B cell (primary cell): ENCODE measurements around the gene ANGEL2. TPM values are rescaled to one million over a fixed set of nuclear protein-coding genes. Genes with fewer than 3 reads are reported as not detected.

Experiments used
- ATAC-seq: fragments of 200-7000 bp; cut with Tn5 transposase; one replicate; pipeline ENCODE4 v1.10.0; 2021; ENCODE audit warnings: low read depth, mild to moderate bottlenecking, moderate number of reproducible peaks, moderate library complexity
- CTCF ChIA-PET: fragments of 350-600 bp; sonication (Branson Sonifier 250); formaldehyde crosslinking; loops from one replicate; lab custom pipeline; 2021; ENCODE audit warnings: antibody characterized with exemption, inconsistent platforms; lab: Charles Lee
- POLR2A ChIA-PET: fragments of 350-600 bp; sonication (Branson Sonifier 250); formaldehyde crosslinking; loops from one replicate; lab custom pipeline; 2021; ENCODE audit warnings: antibody characterized with exemption; lab: Charles Lee
- DNase-seq: peaks from one replicate; pipeline ENCODE4 v3.0.0; 2013
- H2AFZ ChIP-seq: 2 replicates; pipeline ENCODE4 v1.6.1; 2012; ENCODE audit warnings: mild to moderate bottlenecking, low read depth, low read length; ENCODE audit not compliant: insufficient read depth, poor library complexity, severe bottlenecking
- H3K27ac ChIP-seq, 2 donors: 1 replicate in 1 of 2; 2 replicates in 1 of 2; pipeline ENCODE4 v1.5.1; 2012 to 2013; ENCODE audit warnings: low read length in 2 of 2, mild to moderate bottlenecking in 2 of 2, moderate library complexity in 1 of 2
- H3K27me3 ChIP-seq, 4 experiments: fragments of 200-600 bp in 1 of 4; sonication (generic) in 1 of 4; replicated peaks in 1 of 4; 1 replicate in 2 of 4; 2 replicates in 2 of 4; pipeline versions ENCODE4 v1.6.1 to v1.7.0; 2013 to 2016; ENCODE audit warnings: low read length in 3 of 4, mild to moderate bottlenecking in 2 of 4, mixed read lengths in 1 of 4, moderate library complexity in 1 of 4; ENCODE audit not compliant: insufficient read depth in 4 of 4, control insufficient read depth in 3 of 4; ENCODE audit errors: control extremely low read depth in 1 of 4
- H3K36me3 ChIP-seq, 2 experiments: replicated peaks in 1 of 2; 1 replicate in 1 of 2; 2 replicates in 1 of 2; pipeline versions ENCODE4 v1.6.1 to v1.7.1; 2013; ENCODE audit warnings: low read length in 1 of 2; ENCODE audit not compliant: insufficient read depth in 2 of 2, control insufficient read depth in 1 of 2; ENCODE audit errors: control extremely low read depth in 1 of 2, extremely low read depth in 1 of 2
- H3K4me1 ChIP-seq, 2 donors: fragments of 200-600 bp in 1 of 2; sonication (generic) in 1 of 2; 1 replicate in 1 of 2; 2 replicates in 1 of 2; pipeline versions ENCODE4 v1.5.1 to v1.6.1; 2013 to 2017; ENCODE audit warnings: low read length in 2 of 2; ENCODE audit not compliant: control insufficient read depth in 2 of 2, insufficient read depth in 2 of 2
- H3K4me2 ChIP-seq: replicated peaks from 2 replicates; pipeline ENCODE3; 2012; ENCODE audit warnings: mild to moderate bottlenecking, low read depth, low read length; ENCODE audit not compliant: poor library complexity, severe bottlenecking
- H3K4me3 ChIP-seq, 5 experiments: fragments of 200-600 bp in 1 of 5; sonication (generic) in 1 of 5; 1 replicate in 3 of 5; 2 replicates in 2 of 5; pipeline versions ENCODE4 v1.5.1 to v1.7.0; 2011 to 2016; ENCODE audit warnings: low read length in 4 of 5, mild to moderate bottlenecking in 4 of 5, low read depth in 2 of 5, control low read depth in 1 of 5, moderate library complexity in 1 of 5; ENCODE audit not compliant: insufficient read depth in 1 of 5; ENCODE audit errors: control extremely low read depth in 1 of 5, extremely low read depth in 1 of 5
- H3K79me2 ChIP-seq: fragments of 200-600 bp; sonication (generic); one replicate; pipeline ENCODE4 v1.6.0; 2016; ENCODE audit warnings: low read length; ENCODE audit not compliant: control insufficient read depth, insufficient read depth
- H3K9ac ChIP-seq: fragments of 200-600 bp; sonication (generic); 2 replicates; pipeline ENCODE4 v1.6.1; 2017; ENCODE audit warnings: mild to moderate bottlenecking, low read length, moderate library complexity
- H3K9me3 ChIP-seq, 3 donors: one replicate each; pipeline versions ENCODE4 v1.6.1 to v1.7.1; 2013; ENCODE audit warnings: low read length in 2 of 3; ENCODE audit not compliant: control insufficient read depth in 2 of 3, insufficient read depth in 1 of 3; ENCODE audit errors: control extremely low read depth in 1 of 3
- H4K20me1 ChIP-seq: 2 replicates; pipeline ENCODE4 v1.6.0; 2012; ENCODE audit warnings: mild to moderate bottlenecking, low read length; ENCODE audit not compliant: insufficient read depth, control insufficient read depth, poor library complexity, severe bottlenecking
- H3K27ac Mint-ChIP-seq: one replicate; pipeline ENCODE4 v1.8.0; 2021; ENCODE audit warnings: mixed read lengths
- H3K27me3 Mint-ChIP-seq: one replicate; pipeline ENCODE4 v1.8.0; 2021; ENCODE audit warnings: mixed read lengths
- H3K4me1 Mint-ChIP-seq: one replicate; pipeline ENCODE4 v1.8.0; 2021; ENCODE audit warnings: mixed read lengths
- H3K4me3 Mint-ChIP-seq: one replicate; pipeline ENCODE4 v1.8.0; 2021; ENCODE audit warnings: mixed read lengths
- H3K9me3 Mint-ChIP-seq: one replicate; pipeline ENCODE4 v1.8.0; 2022; ENCODE audit warnings: mixed read lengths; ENCODE audit not compliant: insufficient read depth
- CTCF ChIP-seq: fragments of 200-600 bp; IDR thresholded peaks from one replicate; pipeline ENCODE4 v1.8.0; 2022; ENCODE audit warnings: antibody characterized with exemption, mild to moderate bottlenecking
- EZH2 ChIP-seq: IDR thresholded peaks from 2 replicates; pipeline ENCODE4 v1.6.1; 2012; ENCODE audit warnings: borderline replicate concordance, low read depth, mild to moderate bottlenecking, moderate library complexity, low read length; ENCODE audit not compliant: insufficient read depth, poor library complexity, severe bottlenecking
- WGBS: methylation state at CpG from one replicate; pipeline ENCODE4 v1.1.5; 2013; ENCODE audit warnings: missing lambda C conversion rate; ENCODE audit not compliant: insufficient coverage; 5-methylcytosine and 5-hydroxymethylcytosine counted together
- intact Hi-C: fragments of 100-400 bp; cut with micrococcal nuclease; formaldehyde crosslinking; loops from one replicate; pipeline ENCODE4 v1.10.0; 2022
- polyA plus RNA-seq: library from polyadenylated mRNA; depleted of rRNA; stranded (reverse); fragments of >200 nt; gene quantifications from 2 replicates; pipeline ENCODE4 v1.2.3, GENCODE V29; 2012
- total RNA-seq, 2 donors: library from RNA; stranded (reverse); fragments of 120-200 nt in 1 of 2; gene quantifications; 1 replicate in 1 of 2; 2 replicates in 1 of 2; pipeline versions ENCODE4 v1.2.3 to v1.2.4, GENCODE V29; 2013 to 2022

The ANGEL2 gene
- total and polyA plus RNA-seq, 2 donors (not counting 1 experiment from before 2014, with no cell fraction given): 25.2 to 94.2 TPM

GRCh38 chr1:212980123-212980785 lies 35.4 kb downstream of the ANGEL2 start:
- Mint-ChIP-seq H3K4me1 (peaks cover 1% of the 10 kb centered on the region), H3K9me3 (no peaks in the 10 kb centered on the region), H3K4me3 (no peak overlapping the region), H3K27ac (no peak overlapping the region), H3K27me3 (no peaks in the 10 kb centered on the region)
- Histone ChIP-seq H3K4me3 (no peak overlapping the region), H3K27me3 (no peaks in the 10 kb centered on the region), H3K4me2 (no peak overlapping the region), H3K79me2 (no peaks in the 10 kb centered on the region), H3K9ac (no peak overlapping the region), H4K20me1 (no peaks in the 10 kb centered on the region), H3K36me3 (no peaks in the 10 kb centered on the region), H3K4me1 (peaks cover 0 to 9% of the 10 kb centered on the region in 2 donors), H3K27ac (no peak overlapping the region), H2AFZ (no peak overlapping the region), H3K9me3 (no peaks in the 10 kb centered on the region)
- POLR2A ChIA-PET: no interaction called here
- intact Hi-C loops: no loop called here
- CTCF ChIA-PET: no interaction called here
- TF ChIP-seq CTCF (no peak), EZH2 (no peak)
- DNase-seq: no peak
- WGBS: 92% methylated on average over 3 of the region's 7 CpGs
- ATAC-seq: no peak

GRCh38 chr1:212979340-212980122 lies 36.1 kb downstream of the ANGEL2 start:
- Histone ChIP-seq H3K79me2 (no peaks in the 10 kb centered on the region), H4K20me1 (no peaks in the 10 kb centered on the region), H3K4me3 (no peak overlapping the region), H2AFZ (no peak overlapping the region), H3K9ac (no peak overlapping the region), H3K27me3 (no peaks in the 10 kb centered on the region), H3K9me3 (no peaks in the 10 kb centered on the region), H3K4me1 (peaks cover 0 to 9% of the 10 kb centered on the region in 2 donors), H3K4me2 (no peak overlapping the region), H3K36me3 (no peaks in the 10 kb centered on the region), H3K27ac (no peak overlapping the region)
- POLR2A ChIA-PET: no interaction called here
- Mint-ChIP-seq H3K9me3 (no peaks in the 10 kb centered on the region), H3K27me3 (no peaks in the 10 kb centered on the region), H3K4me1 (peaks cover 1% of the 10 kb centered on the region), H3K27ac (no peak overlapping the region), H3K4me3 (no peak overlapping the region)
- ATAC-seq (no peak), DNase-seq (no peak)
- no peak for TF ChIP-seq CTCF
- no peak for TF ChIP-seq EZH2
- CTCF ChIA-PET: interaction anchor here (0.5 kb wide), 1 partner anchor 719 kb away, joined by 3 read pairs; no protein-coding TSS in a partner anchor
- WGBS: 66% methylated on average over 4 of the region's 14 CpGs
- intact Hi-C loops: no loop called here
